Astrocyte of the spinal cord (primary cell): ENCODE data around the gene SETD2.
"Not testable (repeated sequence)": the region's sequence is repeated elsewhere in the genome, so short reads cannot be mapped to it uniquely, and the experiment has no call there.

Experiments
- DNase-seq: peaks from one replicate; pipeline ENCODE4 v3.0.0; 2011; ENCODE audit warnings: low read depth, low spot score
- H3K4me3 ChIP-seq: 2 replicates; pipeline ENCODE4 v1.5.1; 2011; ENCODE audit warnings: low read depth, mild to moderate bottlenecking, low read length, moderate library complexity
- in situ Hi-C: cut with HindIII; loops from 2 replicates; pipeline ENCODE4 v1.10.0; 2017; ENCODE audit warnings: low sequenced_read_pairs
- TF ChIP-seq, protein P1 (sequence below): IDR thresholded peaks from 2 replicates; pipeline ENCODE4 v1.5.1; 2012; ENCODE audit warnings: low read depth, mild to moderate bottlenecking, low read length, inconsistent platforms

The SETD2 gene

DNA sequence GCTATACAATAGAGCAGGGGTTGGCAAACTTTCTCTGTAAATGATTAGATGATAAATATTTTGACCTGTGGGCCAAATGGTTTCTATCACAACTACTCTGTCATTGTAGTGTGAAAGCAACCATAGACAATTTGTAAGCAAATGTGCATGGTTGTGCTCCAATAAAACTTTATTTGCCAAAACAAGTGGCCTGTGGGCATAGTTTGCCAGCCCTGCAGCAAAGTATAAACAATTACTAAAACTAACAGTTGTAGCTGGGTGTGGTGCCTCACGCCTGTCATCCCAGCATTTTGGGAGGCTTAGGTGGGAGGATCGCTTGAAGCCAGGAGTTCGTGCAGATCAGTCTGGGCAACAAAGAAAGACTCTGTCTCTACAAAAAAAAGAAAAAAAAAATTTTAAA, 122.8 kb downstream of the SETD2 start:
- TF ChIP-seq, protein P1, sequence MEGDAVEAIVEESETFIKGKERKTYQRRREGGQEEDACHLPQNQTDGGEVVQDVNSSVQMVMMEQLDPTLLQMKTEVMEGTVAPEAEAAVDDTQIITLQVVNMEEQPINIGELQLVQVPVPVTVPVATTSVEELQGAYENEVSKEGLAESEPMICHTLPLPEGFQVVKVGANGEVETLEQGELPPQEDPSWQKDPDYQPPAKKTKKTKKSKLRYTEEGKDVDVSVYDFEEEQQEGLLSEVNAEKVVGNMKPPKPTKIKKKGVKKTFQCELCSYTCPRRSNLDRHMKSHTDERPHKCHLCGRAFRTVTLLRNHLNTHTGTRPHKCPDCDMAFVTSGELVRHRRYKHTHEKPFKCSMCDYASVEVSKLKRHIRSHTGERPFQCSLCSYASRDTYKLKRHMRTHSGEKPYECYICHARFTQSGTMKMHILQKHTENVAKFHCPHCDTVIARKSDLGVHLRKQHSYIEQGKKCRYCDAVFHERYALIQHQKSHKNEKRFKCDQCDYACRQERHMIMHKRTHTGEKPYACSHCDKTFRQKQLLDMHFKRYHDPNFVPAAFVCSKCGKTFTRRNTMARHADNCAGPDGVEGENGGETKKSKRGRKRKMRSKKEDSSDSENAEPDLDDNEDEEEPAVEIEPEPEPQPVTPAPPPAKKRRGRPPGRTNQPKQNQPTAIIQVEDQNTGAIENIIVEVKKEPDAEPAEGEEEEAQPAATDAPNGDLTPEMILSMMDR, result no peak
- in situ Hi-C loops, result no loop called here
- no peak overlapping the region for H3K4me3 ChIP-seq
- DNase-seq, result no peak

DNA sequence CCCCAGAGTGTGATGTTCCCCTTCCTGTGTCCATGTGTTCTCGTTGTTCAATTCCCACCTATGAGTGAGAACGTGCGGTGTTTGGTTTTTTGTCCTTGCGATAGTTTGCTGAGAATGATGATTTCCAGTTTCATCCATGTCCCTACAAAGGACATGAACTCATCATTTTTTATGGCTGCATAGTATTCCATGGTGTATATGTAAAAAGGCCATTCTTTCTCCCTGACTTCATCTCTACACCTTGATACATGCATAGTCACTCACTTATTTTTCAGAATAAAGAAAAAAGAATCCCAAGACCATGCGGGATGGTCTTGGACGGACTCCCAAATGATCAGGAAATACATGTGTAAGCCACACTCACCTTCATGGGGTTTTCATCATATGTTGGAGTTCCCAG, 126.6 kb downstream of the SETD2 start:
- in situ Hi-C loops, DNase-seq, H3K4me3 ChIP-seq: not testable (repeated sequence)

DNA sequence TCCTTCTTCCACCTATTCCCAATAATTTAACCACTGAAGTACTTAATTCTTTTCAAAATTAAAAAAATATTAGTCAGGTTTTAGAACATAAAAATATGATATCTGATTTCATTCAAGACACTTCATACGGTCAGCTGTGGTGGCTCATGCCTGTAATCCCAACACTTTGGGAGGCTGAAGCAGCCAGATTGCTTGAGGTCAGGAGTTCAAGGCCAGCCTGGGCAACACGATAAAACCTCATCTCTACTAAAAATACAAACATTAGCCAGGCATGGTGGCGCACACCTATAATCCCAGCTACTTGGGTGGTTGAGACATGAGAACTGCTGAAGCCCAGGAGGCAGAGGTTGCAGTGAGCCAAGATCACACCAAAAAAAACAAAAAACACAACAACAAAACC, 127.8 kb downstream of the SETD2 start:
- no peak overlapping the region for H3K4me3 ChIP-seq
- TF ChIP-seq, protein P1, result no peak
- DNase-seq, result no peak
- in situ Hi-C loops, result no loop called here

DNA sequence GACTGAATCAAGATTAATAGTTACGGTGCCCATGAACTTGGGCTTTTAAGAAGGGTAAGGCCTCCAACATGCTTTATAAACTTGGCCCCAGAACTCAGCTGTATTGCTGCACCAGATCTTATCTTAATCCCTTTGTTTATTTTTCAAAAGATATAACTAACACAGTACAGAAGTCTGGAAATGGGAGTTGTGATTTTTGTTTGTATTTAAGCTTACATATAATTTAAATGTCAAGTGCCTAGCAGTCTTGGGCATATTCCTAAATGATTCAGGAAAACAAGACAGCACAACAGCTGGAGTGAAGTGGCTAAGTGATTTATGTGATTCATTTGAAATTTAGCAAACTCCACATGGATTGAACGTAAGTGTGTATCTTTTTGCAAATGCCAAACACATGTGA, 128.3 kb downstream of the SETD2 start:
- no peak for DNase-seq
- TF ChIP-seq, protein P1, result no peak
- in situ Hi-C loops, result no loop called here
- H3K4me3 ChIP-seq, result no peak overlapping the region

DNA sequence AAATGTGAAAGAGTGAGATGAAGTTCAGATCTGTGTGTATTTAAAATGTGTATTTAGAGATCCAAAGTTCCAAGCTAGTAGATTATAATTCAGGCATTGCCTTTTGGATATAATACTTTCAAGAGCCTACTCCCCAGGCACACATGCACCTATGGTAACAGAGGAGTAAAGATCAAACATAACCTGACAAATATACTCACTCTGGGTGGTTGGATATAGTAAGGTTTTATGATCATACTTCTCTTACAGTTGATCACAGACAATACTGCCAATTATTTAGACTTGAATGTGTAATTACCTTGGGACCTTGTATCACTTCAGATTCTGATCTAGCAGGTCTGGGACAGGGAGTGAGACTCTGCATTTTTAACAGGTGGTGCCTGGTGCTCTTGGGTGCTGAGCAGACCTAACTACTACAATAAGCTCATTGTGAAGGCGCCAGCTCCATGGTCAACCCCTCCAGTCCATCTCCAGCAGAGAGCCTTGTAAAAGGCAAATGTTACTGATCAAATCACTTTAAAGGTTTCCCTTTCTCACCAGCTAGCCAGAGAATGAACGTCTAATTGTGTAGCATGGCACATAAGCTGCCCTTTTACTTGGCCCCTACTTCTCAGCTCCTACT, 128.9 kb downstream of the SETD2 start:
- H3K4me3 ChIP-seq, result no peak overlapping the region
- in situ Hi-C loops, result no loop called here
- DNase-seq, result no peak
- TF ChIP-seq, protein P1, result no peak

DNA sequence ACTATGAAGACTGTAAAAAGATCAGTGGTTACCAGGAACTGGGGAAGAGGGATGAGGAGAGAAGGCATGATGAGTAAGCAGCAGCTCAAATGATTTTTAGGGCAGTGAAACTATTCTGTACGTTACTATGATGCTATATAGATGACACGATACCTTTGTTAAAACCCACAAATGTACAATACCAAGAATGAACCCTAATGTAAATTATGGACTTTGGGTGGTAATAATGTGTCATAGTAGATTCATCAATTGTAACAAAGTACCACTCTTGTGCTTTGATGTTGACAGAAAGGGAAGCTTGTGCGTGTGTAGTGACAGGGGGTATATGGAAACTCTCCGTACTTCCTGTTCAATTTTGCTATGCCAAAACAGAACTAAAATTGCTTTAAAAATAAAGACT, 132.9 kb downstream of the SETD2 start:
- in situ Hi-C loops, DNase-seq, H3K4me3 ChIP-seq: not testable (repeated sequence)

DNA sequence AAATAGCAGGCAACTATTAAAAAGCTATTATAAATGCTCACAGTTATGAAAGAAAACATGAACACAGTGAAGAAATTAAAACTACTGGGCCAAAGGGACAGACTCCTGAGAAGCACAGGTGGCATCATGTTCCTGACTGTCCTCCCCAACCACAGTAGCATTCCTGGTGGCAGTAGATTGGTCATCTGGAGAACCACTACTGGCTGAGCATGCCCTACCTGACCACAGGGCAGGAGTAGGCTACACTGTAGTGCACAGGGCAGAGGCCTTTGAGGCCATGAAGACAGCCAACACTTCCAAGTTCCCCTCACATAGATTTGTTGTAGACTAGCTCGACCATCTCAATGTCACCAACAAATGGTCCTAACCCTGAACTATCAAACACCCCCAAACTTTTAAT, 135.2 kb downstream of the SETD2 start:
- H3K4me3 ChIP-seq, result no peak overlapping the region
- in situ Hi-C loops, result no loop called here
- no peak for DNase-seq
- TF ChIP-seq, protein P1, result no peak

DNA sequence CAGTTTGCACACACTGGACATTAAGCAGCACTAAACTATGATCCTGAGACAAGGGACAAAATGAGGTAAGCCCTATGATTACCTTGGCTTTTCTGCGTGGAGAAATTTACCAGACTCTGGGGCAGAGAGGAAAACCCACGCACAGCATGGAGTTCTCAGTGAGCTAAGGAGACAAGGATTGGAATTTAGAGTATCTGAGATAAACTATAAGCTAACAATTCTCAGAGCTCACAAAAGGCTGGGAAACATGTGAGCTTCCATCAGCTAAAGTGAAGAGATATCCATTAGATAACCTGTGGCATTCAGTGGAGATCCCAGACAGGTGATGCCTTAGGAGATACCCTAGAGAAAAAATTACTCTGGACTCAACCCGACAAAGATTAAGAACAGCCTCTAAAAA, 135.8 kb downstream of the SETD2 start:
- no peak overlapping the region for H3K4me3 ChIP-seq
- in situ Hi-C loops, result no loop called here
- TF ChIP-seq, protein P1, result no peak
- no peak for DNase-seq

DNA sequence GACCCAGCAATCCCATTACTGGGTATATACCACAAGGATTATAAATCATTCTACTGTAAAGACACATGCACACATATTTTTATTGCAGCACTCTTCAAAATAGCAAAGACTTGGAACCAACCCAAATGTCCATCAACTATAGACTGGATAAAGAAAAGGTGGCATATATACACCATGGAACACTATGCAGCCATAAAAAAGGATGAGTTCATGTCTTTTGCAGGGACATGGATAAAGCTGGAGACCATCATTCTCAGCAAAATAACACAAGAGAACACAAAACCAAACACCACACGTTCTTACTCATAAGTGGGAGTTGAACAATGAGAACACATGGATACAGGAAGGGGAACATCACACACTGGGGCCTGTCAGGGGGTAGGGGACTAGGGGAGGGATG, 137.5 kb downstream of the SETD2 start:
- H3K4me3 ChIP-seq, DNase-seq, in situ Hi-C loops: not testable (repeated sequence)
